Activated naive CD8-positive, alpha-beta T cell treated with anti-CD3 and anti-CD28 coated beads, Interleukin-2, amount 10 ng/mL, durations not matched to agents 7 days and 5 days (primary cell): ENCODE data around the gene LTB4R. TPM values are rescaled to one million over a fixed set of nuclear protein-coding genes. Genes with fewer than 3 reads are reported as not detected.

Experiments
- ATAC-seq: fragments of 150-1000 bp; cut with Tn5 transposase; one replicate; pipeline ENCODE4 v1.10.0; 2021; ENCODE audit warnings: low read depth, moderate library complexity
- POLR2A ChIA-PET: fragments of 350-600 bp; sonication (Branson Sonifier 250); formaldehyde crosslinking; loops from one replicate; lab custom pipeline; 2021; ENCODE audit warnings: antibody characterized with exemption; lab: Charles Lee
- DNase-seq: peaks from one replicate; pipeline ENCODE4 v3.0.0; 2021
- H3K27ac Mint-ChIP-seq: one replicate; pipeline ENCODE4 v1.8.0; 2022; ENCODE audit warnings: mild to moderate bottlenecking, mixed read lengths
- H3K27me3 Mint-ChIP-seq: one replicate; pipeline ENCODE4 v1.8.0; 2022; ENCODE audit warnings: mild to moderate bottlenecking, moderate library complexity, mixed read lengths
- H3K36me3 Mint-ChIP-seq: one replicate; pipeline ENCODE4 v1.8.0; 2021; ENCODE audit warnings: mild to moderate bottlenecking, mixed read lengths
- H3K4me1 Mint-ChIP-seq: one replicate; pipeline ENCODE4 v1.8.0; 2021; ENCODE audit warnings: mixed read lengths
- H3K4me3 Mint-ChIP-seq: one replicate; pipeline ENCODE4 v1.8.0; 2022; ENCODE audit warnings: mild to moderate bottlenecking, moderate library complexity, mixed read lengths
- H3K9me3 Mint-ChIP-seq: one replicate; pipeline ENCODE4 v1.8.0; 2021; ENCODE audit warnings: mixed read lengths
- total RNA-seq, 2 experiments: library from RNA; stranded (reverse); gene quantifications; one replicate each; pipeline ENCODE4 v1.2.3, GENCODE V29; 2021

LTB4R gene
- total RNA-seq, 2 experiments from 2014 or later = 27.0 to 27.8 TPM

GRCh38 chr14:24282736-24283135 lies 28.6 kb upstream of the LTB4R start:
- Mint-ChIP-seq H3K27ac (no peak overlapping the region), H3K4me1 (peaks cover 19% of the 10 kb centered on the region), H3K27me3 (peaks cover 19% of the 10 kb centered on the region), H3K9me3 (no peaks in the 10 kb centered on the region), H3K4me3 (no peak overlapping the region), H3K36me3 (peaks cover 6% of the 10 kb centered on the region)
- ATAC-seq = no peak
- POLR2A ChIA-PET = interaction anchor here (0.9 kb wide), 1 partner anchor 169 kb away, joined by 4 read pairs; the partner anchor contains the start of gene DCAF11
- DNase-seq = no peak

GRCh38 chr14:24283796-24284460 lies 27.4 kb upstream of the LTB4R start:
- DNase-seq (no peak), ATAC-seq (no peak)
- Mint-ChIP-seq H3K27me3 (peaks cover 22% of the 10 kb centered on the region), H3K9me3 (no peaks in the 10 kb centered on the region), H3K4me3 (no peak overlapping the region), H3K4me1 (peaks cover 16% of the 10 kb centered on the region), H3K36me3 (peaks cover 4% of the 10 kb centered on the region), H3K27ac (peak overlapping the region; percentile 18)
- POLR2A ChIA-PET = interaction anchor here (0.7 kb wide), 1 partner anchor 16 kb away, joined by 3 read pairs; the partner anchor contains the start of genes DHRS1 and NOP9

- Mint-ChIP-seq H3K27me3 (peaks cover 21% of the 10 kb centered on the region), H3K27ac (no peak overlapping the region), H3K9me3 (no peaks in the 10 kb centered on the region), H3K4me1 (peaks cover 15% of the 10 kb centered on the region), H3K4me3 (no peak overlapping the region), H3K36me3 (peaks cover 4% of the 10 kb centered on the region)
- no peak for DNase-seq
- POLR2A ChIA-PET = interaction anchor here (0.6 kb wide), 1 partner anchor 10 kb away, joined by 4 read pairs; no protein-coding TSS in a partner anchor
- ATAC-seq = no peak
Measured at GRCh38 chr14:24284501-24285035, 26.7 kb upstream of the LTB4R start.

GRCh38 chr14:24285351-24285750 lies 26.0 kb upstream of the LTB4R start:
- no peak for ATAC-seq
- Mint-ChIP-seq H3K4me1 (peaks cover 20% of the 10 kb centered on the region), H3K27ac (no peak overlapping the region), H3K4me3 (no peak overlapping the region), H3K27me3 (peaks cover 21% of the 10 kb centered on the region), H3K9me3 (no peaks in the 10 kb centered on the region), H3K36me3 (peaks cover 7% of the 10 kb centered on the region)
- POLR2A ChIA-PET = interaction anchor here (0.7 kb wide), 1 partner anchor 121 kb away, joined by 3 read pairs; no protein-coding TSS in a partner anchor
- DNase-seq = no peak

GRCh38 chr14:24286996-24287395 lies 24.3 kb upstream of the LTB4R start:
- H3K36me3 Mint-ChIP-seq = peaks cover 22% of the 10 kb centered on the region
- no peak overlapping the region for H3K27ac Mint-ChIP-seq
- POLR2A ChIA-PET = no interaction called here
- H3K4me3 Mint-ChIP-seq = no peak overlapping the region
- DNase-seq = no peak
- no peaks in the 10 kb centered on the region for H3K9me3 Mint-ChIP-seq
- H3K27me3 Mint-ChIP-seq = peaks cover 20% of the 10 kb centered on the region
- no peak for ATAC-seq
- H3K4me1 Mint-ChIP-seq = peaks cover 29% of the 10 kb centered on the region

- Mint-ChIP-seq H3K4me1 (peaks cover 32% of the 10 kb centered on the region), H3K4me3 (peak overlapping the region; percentile 41), H3K27ac (no peak overlapping the region), H3K36me3 (peaks cover 32% of the 10 kb centered on the region), H3K9me3 (no peaks in the 10 kb centered on the region), H3K27me3 (peaks cover 18% of the 10 kb centered on the region)
- ATAC-seq = peak; percentile 97
- POLR2A ChIA-PET = interaction anchor here (0.9 to 6.9 kb wide), 9 partner anchors 10 to 140 kb away, joined by 3 to 58 read pairs (median 13); partner anchors contain the start of genes CBLN3, DHRS1, KHNYN and NOP9
- DNase-seq = peak; percentile 67
Measured at GRCh38 chr14:24289649-24290280, 21.5 kb upstream of the LTB4R start.

- no peak for ATAC-seq
- Mint-ChIP-seq H3K4me3 (no peak overlapping the region), H3K27ac (no peak overlapping the region), H3K4me1 (peaks cover 33% of the 10 kb centered on the region), H3K9me3 (no peaks in the 10 kb centered on the region), H3K36me3 (peaks cover 37% of the 10 kb centered on the region), H3K27me3 (peaks cover 18% of the 10 kb centered on the region)
- no peak for DNase-seq
- POLR2A ChIA-PET = interaction anchor here (0.5 to 6.9 kb wide), 8 partner anchors 9 to 193 kb away, joined by 3 to 58 read pairs (median 10); partner anchors contain the start of genes CBLN3, DHRS1, KHNYN and NOP9
Measured at GRCh38 chr14:24290746-24291145, 20.6 kb upstream of the LTB4R start.

- no peak overlapping the region for H3K4me3 Mint-ChIP-seq
- ATAC-seq = no peak
- peaks cover 14% of the 10 kb centered on the region for H3K27me3 Mint-ChIP-seq
- no peaks in the 10 kb centered on the region for H3K9me3 Mint-ChIP-seq
- peaks cover 41% of the 10 kb centered on the region for H3K4me1 Mint-ChIP-seq
- no peak overlapping the region for H3K27ac Mint-ChIP-seq
- DNase-seq = no peak
- POLR2A ChIA-PET = interaction anchor here (0.6 to 6.9 kb wide), 4 partner anchors 12 to 49 kb away, joined by 3 to 58 read pairs (median 12); partner anchors contain the start of genes RABGGTA and TINF2
- H3K36me3 Mint-ChIP-seq = peaks cover 42% of the 10 kb centered on the region
Measured at GRCh38 chr14:24291446-24292117, 19.7 kb upstream of the LTB4R start.

- DNase-seq (no peak), ATAC-seq (no peak)
- Mint-ChIP-seq H3K36me3 (peaks cover 44% of the 10 kb centered on the region), H3K9me3 (no peaks in the 10 kb centered on the region), H3K27ac (no peak overlapping the region), H3K4me1 (peaks cover 48% of the 10 kb centered on the region), H3K4me3 (no peak overlapping the region), H3K27me3 (peaks cover 9% of the 10 kb centered on the region)
- POLR2A ChIA-PET = interaction anchor here (0.5 to 6.9 kb wide), 6 partner anchors 13 to 80 kb away, joined by 3 to 58 read pairs (median 4); partner anchors contain the start of genes CHMP4A, RABGGTA and TINF2
Measured at GRCh38 chr14:24292118-24292807, 19.0 kb upstream of the LTB4R start.

GRCh38 chr14:24293525-24293924 lies 17.8 kb upstream of the LTB4R start:
- H3K4me3 Mint-ChIP-seq = no peak overlapping the region
- H3K27ac Mint-ChIP-seq = no peak overlapping the region
- POLR2A ChIA-PET = interaction anchor here (1.0 to 6.9 kb wide), 2 partner anchors 14 to 51 kb away, joined by 3 to 58 read pairs; partner anchors contain the start of gene TINF2
- H3K27me3 Mint-ChIP-seq = peaks cover 3% of the 10 kb centered on the region
- H3K9me3 Mint-ChIP-seq = no peaks in the 10 kb centered on the region
- DNase-seq = no peak
- peaks cover 46% of the 10 kb centered on the region for H3K4me1 Mint-ChIP-seq
- ATAC-seq = no peak
- H3K36me3 Mint-ChIP-seq = peaks cover 43% of the 10 kb centered on the region

GRCh38 chr14:24296341-24297157 lies 14.8 kb upstream of the LTB4R start:
- Mint-ChIP-seq H3K27me3 (no peaks in the 10 kb centered on the region), H3K36me3 (peaks cover 29% of the 10 kb centered on the region), H3K4me3 (peak overlapping the region; percentile 65), H3K4me1 (peaks cover 44% of the 10 kb centered on the region), H3K27ac (peak overlapping the region; percentile 94), H3K9me3 (no peaks in the 10 kb centered on the region)
- POLR2A ChIA-PET = interaction anchor here (1.0 to 6.6 kb wide), 11 partner anchors 11 to 161 kb away, joined by 3 to 76 read pairs (median 7); partner anchors contain the start of genes CHMP4A, CIDEB, LTB4R and LTB4R2
- ATAC-seq = peak; percentile 55
- DNase-seq = peak; percentile 66
